NAMALWA (cell line): ENCODE results near the gene MAFB.

ENCODE experiments used
- DNase-seq: peaks from one replicate; pipeline ENCODE4 v3.0.0-alpha.2; 2015; ENCODE audit warnings: low spot score

The MAFB gene

GRCh38 chr20:40681165-40681564 is 7.9 kb downstream of the MAFB start:
- no peak for DNase-seq

- DNase-seq = no peak
Measured at GRCh38 chr20:40680161-40680959, 8.7 kb downstream of the MAFB start.

GRCh38 chr20:40679184-40679583 is 9.9 kb downstream of the MAFB start:
- DNase-seq = no peak

GRCh38 chr20:40678286-40678875 is 10.7 kb downstream of the MAFB start:
- DNase-seq = no peak

- no peak for DNase-seq
Measured at GRCh38 chr20:40677343-40677924, 11.6 kb downstream of the MAFB start.

- no peak for DNase-seq
Measured at GRCh38 chr20:40676491-40677269, 12.4 kb downstream of the MAFB start.

GRCh38 chr20:40675599-40676221 is 13.3 kb downstream of the MAFB start:
- no peak for DNase-seq

- no peak for DNase-seq
Measured at GRCh38 chr20:40673442-40673841, 15.6 kb downstream of the MAFB start.

GRCh38 chr20:40672095-40672494 is 16.9 kb downstream of the MAFB start:
- DNase-seq = no peak

GRCh38 chr20:40670253-40670652 is 18.8 kb downstream of the MAFB start:
- peak; percentile 9 for DNase-seq

- DNase-seq = no peak
Measured at GRCh38 chr20:40669692-40670091, 19.3 kb downstream of the MAFB start.

GRCh38 chr20:40668449-40669228 is 20.4 kb downstream of the MAFB start:
- no peak for DNase-seq

GRCh38 chr20:40667503-40667902 is 21.5 kb downstream of the MAFB start:
- no peak for DNase-seq

- DNase-seq = no peak
Measured at GRCh38 chr20:40666336-40666735, 22.7 kb downstream of the MAFB start.

GRCh38 chr20:40664891-40665290 is 24.1 kb downstream of the MAFB start:
- DNase-seq = no peak

GRCh38 chr20:40663991-40664880 is 24.8 kb downstream of the MAFB start:
- DNase-seq = no peak

GRCh38 chr20:40663304-40663790 is 25.7 kb downstream of the MAFB start:
- no peak for DNase-seq

- no peak for DNase-seq
Measured at GRCh38 chr20:40659567-40659966, 29.5 kb downstream of the MAFB start.

- DNase-seq = no peak
Measured at GRCh38 chr20:40658509-40658908, 30.5 kb downstream of the MAFB start.

- no peak for DNase-seq
Measured at GRCh38 chr20:40657526-40657925, 31.5 kb downstream of the MAFB start.
